HFFc6 (cell line): ENCODE data around the gene ZNF613. TPM values are rescaled to one million over a fixed set of nuclear protein-coding genes. Genes with fewer than 3 reads are reported as not detected.
"Not testable (repeated sequence)": the region's sequence is repeated elsewhere in the genome, so short reads cannot be mapped to it uniquely, and the experiment has no call there.

Experiments
- DNase-seq: peaks from one replicate; pipeline ENCODE4 v3.0.0-alpha.2; 2018
- H3K27ac Mint-ChIP-seq: 2 replicates; pipeline ENCODE4 v1.8.0; 2020; ENCODE audit warnings: mild to moderate bottlenecking, mixed read lengths
- H3K27me3 Mint-ChIP-seq: 2 replicates; pipeline ENCODE4 v1.8.0; 2021; ENCODE audit warnings: mild to moderate bottlenecking, moderate library complexity, mixed read lengths; ENCODE audit not compliant: insufficient read depth
- H3K36me3 Mint-ChIP-seq: 2 replicates; pipeline ENCODE4 v1.8.0; 2021; ENCODE audit warnings: low read depth, mixed read lengths
- H3K4me1 Mint-ChIP-seq: 2 replicates; pipeline ENCODE4 v1.8.0; 2020; ENCODE audit warnings: low read depth, mixed read lengths
- H3K4me3 Mint-ChIP-seq: 2 replicates; pipeline ENCODE4 v1.8.0; 2020; ENCODE audit warnings: mild to moderate bottlenecking, moderate library complexity, mixed read lengths
- H3K9me3 Mint-ChIP-seq: 2 replicates; pipeline ENCODE4 v1.8.0; 2020; ENCODE audit warnings: mild to moderate bottlenecking, mixed read lengths
- total RNA-seq, 6 experiments: library from RNA; stranded (reverse); fragmentation: NEBNext Ultra II Directional; extraction: Animal tissue kit (Norgen Biotek cat#: 25700); gene quantifications; 2 replicates in 1 of 6; 3 replicates in 5 of 6; pipeline ENCODE4 v1.2.3, GENCODE V29; 2021
- TF ChIP-seq, protein P1 (sequence below): fragments of 200-600 bp; sonication (generic); IDR thresholded peaks from 2 replicates; pipeline ENCODE4 v1.5.0; 2021; ENCODE audit warnings: antibody characterized with exemption, mild to moderate bottlenecking

The ZNF613 gene
- total RNA-seq, 6 experiments from 2014 or later: 2.7 to 5.4 (median 3.8) TPM

DNA sequence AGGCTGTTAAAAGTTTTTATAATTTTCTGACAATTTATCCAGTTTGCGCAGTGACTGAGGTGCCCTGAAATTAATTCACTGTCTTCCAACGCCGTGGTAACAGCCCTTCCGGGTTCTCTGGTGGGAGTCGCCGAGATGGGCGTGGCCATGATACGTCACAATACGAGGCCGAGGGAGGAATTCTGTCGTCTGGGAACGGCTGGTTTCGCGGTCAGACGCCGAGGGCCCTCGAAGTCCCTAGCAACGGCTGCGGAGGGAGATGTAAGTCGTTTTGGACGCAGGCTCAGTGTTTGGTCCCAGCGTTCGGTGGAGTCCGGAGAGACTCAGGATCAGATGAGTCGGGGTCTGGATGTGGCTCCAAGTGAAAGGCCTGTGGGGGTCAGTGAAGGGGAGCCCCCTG lies 21.7 kb downstream of the ZNF613 start:
- Mint-ChIP-seq H3K4me1 (no peaks in the 10 kb centered on the region), H3K9me3 (peaks cover 86% of the 10 kb centered on the region), H3K36me3 (peaks cover 56% of the 10 kb centered on the region), H3K27me3 (no peaks in the 10 kb centered on the region), H3K27ac (no peak overlapping the region), H3K4me3 (no peak overlapping the region)
- TF ChIP-seq, protein P1, sequence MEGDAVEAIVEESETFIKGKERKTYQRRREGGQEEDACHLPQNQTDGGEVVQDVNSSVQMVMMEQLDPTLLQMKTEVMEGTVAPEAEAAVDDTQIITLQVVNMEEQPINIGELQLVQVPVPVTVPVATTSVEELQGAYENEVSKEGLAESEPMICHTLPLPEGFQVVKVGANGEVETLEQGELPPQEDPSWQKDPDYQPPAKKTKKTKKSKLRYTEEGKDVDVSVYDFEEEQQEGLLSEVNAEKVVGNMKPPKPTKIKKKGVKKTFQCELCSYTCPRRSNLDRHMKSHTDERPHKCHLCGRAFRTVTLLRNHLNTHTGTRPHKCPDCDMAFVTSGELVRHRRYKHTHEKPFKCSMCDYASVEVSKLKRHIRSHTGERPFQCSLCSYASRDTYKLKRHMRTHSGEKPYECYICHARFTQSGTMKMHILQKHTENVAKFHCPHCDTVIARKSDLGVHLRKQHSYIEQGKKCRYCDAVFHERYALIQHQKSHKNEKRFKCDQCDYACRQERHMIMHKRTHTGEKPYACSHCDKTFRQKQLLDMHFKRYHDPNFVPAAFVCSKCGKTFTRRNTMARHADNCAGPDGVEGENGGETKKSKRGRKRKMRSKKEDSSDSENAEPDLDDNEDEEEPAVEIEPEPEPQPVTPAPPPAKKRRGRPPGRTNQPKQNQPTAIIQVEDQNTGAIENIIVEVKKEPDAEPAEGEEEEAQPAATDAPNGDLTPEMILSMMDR: no peak
- no peak for DNase-seq

DNA sequence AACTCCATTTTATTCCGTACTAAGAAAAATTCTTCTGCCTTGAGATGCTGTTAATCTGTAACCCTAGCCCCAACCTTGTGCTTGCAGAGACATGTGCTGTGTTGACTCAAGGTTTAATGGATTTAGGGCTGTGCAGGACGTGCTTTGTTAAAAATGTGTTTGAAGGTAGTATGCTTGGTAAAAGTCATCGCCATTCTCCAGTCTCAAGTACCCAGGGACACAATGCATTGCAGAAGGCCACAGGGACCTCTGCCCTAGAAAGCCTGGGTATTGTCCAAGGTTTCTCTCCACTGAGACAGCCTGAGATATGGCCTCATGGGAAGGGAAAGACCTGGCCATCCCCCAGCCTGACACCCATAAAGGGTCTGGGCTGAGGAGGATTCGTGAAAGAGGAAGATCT lies 30.6 kb downstream of the ZNF613 start:
- peaks cover 51% of the 10 kb centered on the region for H3K9me3 Mint-ChIP-seq

DNA sequence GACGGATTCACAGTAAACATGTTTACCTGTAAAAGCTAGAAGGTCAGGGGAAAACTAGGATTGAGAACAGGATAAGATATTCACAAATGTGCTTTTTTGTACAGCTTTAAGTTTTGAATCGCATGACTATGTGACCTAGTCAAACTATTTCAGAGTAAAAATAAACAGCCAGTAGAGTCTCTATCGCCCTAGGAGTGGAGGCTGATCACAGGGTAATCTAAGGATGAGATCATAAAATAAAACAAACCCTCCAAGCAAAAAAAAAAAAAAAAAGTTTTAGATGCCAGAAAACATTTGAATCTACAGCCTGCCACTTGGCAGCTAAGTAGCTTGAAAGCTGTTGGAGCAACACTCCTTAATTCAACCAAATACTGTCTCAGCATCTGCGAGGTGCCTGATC lies 32.5 kb downstream of the ZNF613 start:
- TF ChIP-seq, protein P1: no peak
- Mint-ChIP-seq H3K4me1 (no peaks in the 10 kb centered on the region), H3K27ac (no peak overlapping the region), H3K36me3 (peaks cover 32% of the 10 kb centered on the region), H3K27me3 (no peaks in the 10 kb centered on the region), H3K9me3 (peaks cover 52% of the 10 kb centered on the region), H3K4me3 (no peak overlapping the region)
- DNase-seq: no peak

More for the DNA sequence above, 30.6 kb downstream of the ZNF613 start:
- H3K36me3 Mint-ChIP-seq: peaks cover 15% of the 10 kb centered on the region
- H3K27me3 Mint-ChIP-seq, H3K4me3 Mint-ChIP-seq, DNase-seq, H3K4me1 Mint-ChIP-seq, H3K27ac Mint-ChIP-seq: not testable (repeated sequence)

DNA sequence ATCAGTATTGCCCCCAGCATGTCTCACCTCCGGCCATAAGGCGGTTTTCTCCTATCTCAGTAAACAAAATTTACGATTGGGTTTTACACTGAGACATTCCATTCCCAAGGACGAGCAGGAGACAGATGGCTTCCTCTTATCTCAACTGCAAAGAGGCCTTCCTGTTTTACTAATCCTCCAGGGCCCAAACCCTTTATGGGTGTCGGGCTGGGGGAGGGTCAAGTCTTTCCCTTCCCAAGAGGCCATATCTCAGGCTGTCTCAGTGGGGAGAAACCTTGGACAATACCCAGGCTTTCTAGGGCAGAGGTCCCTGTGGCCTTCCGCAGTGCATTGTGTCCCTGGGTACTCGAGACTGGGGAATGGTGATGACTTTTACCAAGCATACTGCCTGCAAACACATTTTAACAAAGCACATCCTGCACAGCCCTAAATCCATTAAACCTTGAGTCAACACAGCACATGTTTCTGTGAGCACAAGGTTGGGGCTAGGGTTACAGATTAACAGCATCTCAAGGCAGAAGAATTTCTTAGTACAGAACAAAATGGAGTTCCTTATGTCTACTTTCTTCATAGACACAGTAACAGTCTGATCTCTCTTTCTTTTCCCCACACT lies 33.5 kb downstream of the ZNF613 start:
- not testable (repeated sequence) for DNase-seq, H3K27me3 Mint-ChIP-seq, H3K4me1 Mint-ChIP-seq, H3K27ac Mint-ChIP-seq, H3K4me3 Mint-ChIP-seq
- H3K36me3 Mint-ChIP-seq: peaks cover 41% of the 10 kb centered on the region
- H3K9me3 Mint-ChIP-seq: peaks cover 59% of the 10 kb centered on the region

DNA sequence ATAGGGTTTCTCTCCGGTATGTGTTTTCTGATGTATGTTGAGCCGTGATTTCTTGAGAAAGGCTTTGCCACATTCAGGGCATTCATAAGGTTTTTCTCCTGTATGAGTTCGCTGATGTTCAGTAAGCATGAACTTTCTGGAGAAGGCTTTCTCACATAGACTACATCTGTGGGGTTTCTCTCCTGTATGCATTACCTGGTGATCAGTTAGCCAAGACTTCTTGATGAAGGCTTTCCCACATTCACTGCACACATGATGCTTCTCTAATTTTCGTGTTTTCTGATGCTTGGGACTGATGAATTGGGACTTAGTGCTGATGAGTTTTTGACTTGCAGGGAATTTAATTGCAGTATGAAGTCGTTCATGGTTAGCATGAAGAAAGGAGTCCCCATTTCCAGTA lies 38.3 kb downstream of the ZNF613 start:
- H3K27ac Mint-ChIP-seq: no peak overlapping the region
- TF ChIP-seq, protein P1: no peak
- H3K4me1 Mint-ChIP-seq: no peaks in the 10 kb centered on the region
- H3K27me3 Mint-ChIP-seq: no peaks in the 10 kb centered on the region; the same call in none of the 2 replicates
- H3K36me3 Mint-ChIP-seq: peaks cover 74% of the 10 kb centered on the region
- H3K9me3 Mint-ChIP-seq: peaks cover 70% of the 10 kb centered on the region
- H3K4me3 Mint-ChIP-seq: no peak overlapping the region
- DNase-seq: no peak

DNA sequence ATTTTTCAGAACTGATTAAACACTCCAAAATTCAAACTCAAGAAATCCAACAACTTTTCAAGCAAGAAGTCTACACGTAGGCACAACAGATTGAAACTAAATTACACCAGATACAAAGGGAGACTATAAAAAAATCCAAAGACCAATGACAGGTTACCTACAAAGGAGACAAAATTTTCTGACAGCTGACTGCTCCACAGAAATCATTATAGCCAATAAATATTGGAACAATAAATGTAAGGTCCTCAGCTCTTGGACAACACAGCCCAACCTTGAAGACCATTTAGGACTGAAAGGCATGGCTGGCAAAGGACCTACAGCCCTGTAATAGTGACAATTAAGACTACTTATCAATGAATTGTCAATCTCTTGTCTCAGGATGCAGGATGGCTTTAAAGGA lies 43.4 kb downstream of the ZNF613 start:
- no peak overlapping the region for H3K4me3 Mint-ChIP-seq
- DNase-seq: no peak
- no peaks in the 10 kb centered on the region; the same call in 1 of the 2 replicates for H3K27me3 Mint-ChIP-seq
- TF ChIP-seq, protein P1: no peak
- H3K27ac Mint-ChIP-seq: no peak overlapping the region
- H3K36me3 Mint-ChIP-seq: peaks cover 82% of the 10 kb centered on the region
- H3K9me3 Mint-ChIP-seq: peaks cover 83% of the 10 kb centered on the region
- H3K4me1 Mint-ChIP-seq: no peaks in the 10 kb centered on the region
